ENCODE data around the gene LZTR1. TPM values are rescaled to one million over a fixed set of nuclear protein-coding genes. Genes with fewer than 3 reads are reported as not detected.
A peak's percentile ranks its signal among the peaks of the same experiment; 100 is the strongest.

Gene LZTR1
- total RNA-seq, 4 donors from 2014 or later, result 40.2 to 90.5 (median 59.3) TPM

DNA sequence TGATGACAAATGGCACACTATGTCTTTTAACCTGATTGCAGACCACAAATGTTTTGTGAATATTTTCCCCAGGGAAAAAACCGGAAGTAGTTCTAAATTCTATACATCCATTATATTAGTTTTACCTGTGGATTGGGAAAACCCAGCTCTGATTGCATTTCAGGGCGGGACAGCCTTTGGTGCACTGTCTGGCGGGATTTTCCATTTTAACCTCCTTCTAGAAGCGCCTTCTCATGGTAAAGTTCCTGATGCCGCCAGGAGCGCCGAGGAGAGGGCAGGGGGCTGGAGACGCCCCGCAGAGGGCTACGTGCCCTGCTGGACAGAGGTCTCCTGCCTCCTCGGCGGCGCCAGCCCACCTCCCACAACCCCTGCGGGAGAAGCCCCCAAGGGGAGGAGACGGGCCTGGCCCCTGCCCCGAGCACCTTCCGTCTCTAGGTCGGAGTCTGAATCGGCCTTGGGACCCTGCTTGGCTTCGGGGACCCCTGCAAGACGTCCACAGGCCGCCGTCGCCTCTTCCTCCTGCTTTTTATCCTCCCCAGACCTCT, 31.6 kb downstream of the LZTR1 start:
- intact Hi-C loops (cut with DNase I; ENCODE audit: low total_unique reads) (no loop called here), in situ Hi-C loops (cut with MboI; ENCODE audit: low pct_ligation_motif_present in 1 of 4, low pct_unique_long_range_greater_than_20kb in 1 of 4, low sequenced_read_pairs in 3 of 4) (no loop called here)
- Histone ChIP-seq H3K4me1 (peaks cover 14 to 27% (median 20%) of the 10 kb centered on the region in 4 donors), H3K9me3 (no peaks in the 10 kb centered on the region), H3K36me3 (no peaks in the 10 kb centered on the region), H3K4me3 (peak overlapping the region; percentile 20 to 47 (median 33)), H3K27ac (peak overlapping the region; percentile 58 to 81 (median 72)), H3K27me3 (no peaks in the 10 kb centered on the region)
- 18 to 33% methylated on average over 4 to 22 of the region's 24 CpGs for WGBS, 2 donors (ENCODE audit: low coverage in 1 of 2)
- DNase-seq, result no peak
- TF ChIP-seq POLR2A (IDR thresholded peaks at IDR 0.05) (no peak), POLR2AphosphoS5 (IDR thresholded peaks at IDR 0.05) (no peak), EP300 (IDR thresholded peaks at IDR 0.05; ENCODE audit: low read depth) (no peak)
- TF ChIP-seq, protein P1, sequence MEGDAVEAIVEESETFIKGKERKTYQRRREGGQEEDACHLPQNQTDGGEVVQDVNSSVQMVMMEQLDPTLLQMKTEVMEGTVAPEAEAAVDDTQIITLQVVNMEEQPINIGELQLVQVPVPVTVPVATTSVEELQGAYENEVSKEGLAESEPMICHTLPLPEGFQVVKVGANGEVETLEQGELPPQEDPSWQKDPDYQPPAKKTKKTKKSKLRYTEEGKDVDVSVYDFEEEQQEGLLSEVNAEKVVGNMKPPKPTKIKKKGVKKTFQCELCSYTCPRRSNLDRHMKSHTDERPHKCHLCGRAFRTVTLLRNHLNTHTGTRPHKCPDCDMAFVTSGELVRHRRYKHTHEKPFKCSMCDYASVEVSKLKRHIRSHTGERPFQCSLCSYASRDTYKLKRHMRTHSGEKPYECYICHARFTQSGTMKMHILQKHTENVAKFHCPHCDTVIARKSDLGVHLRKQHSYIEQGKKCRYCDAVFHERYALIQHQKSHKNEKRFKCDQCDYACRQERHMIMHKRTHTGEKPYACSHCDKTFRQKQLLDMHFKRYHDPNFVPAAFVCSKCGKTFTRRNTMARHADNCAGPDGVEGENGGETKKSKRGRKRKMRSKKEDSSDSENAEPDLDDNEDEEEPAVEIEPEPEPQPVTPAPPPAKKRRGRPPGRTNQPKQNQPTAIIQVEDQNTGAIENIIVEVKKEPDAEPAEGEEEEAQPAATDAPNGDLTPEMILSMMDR (IDR thresholded peaks at IDR 0.05), result no peak

DNA sequence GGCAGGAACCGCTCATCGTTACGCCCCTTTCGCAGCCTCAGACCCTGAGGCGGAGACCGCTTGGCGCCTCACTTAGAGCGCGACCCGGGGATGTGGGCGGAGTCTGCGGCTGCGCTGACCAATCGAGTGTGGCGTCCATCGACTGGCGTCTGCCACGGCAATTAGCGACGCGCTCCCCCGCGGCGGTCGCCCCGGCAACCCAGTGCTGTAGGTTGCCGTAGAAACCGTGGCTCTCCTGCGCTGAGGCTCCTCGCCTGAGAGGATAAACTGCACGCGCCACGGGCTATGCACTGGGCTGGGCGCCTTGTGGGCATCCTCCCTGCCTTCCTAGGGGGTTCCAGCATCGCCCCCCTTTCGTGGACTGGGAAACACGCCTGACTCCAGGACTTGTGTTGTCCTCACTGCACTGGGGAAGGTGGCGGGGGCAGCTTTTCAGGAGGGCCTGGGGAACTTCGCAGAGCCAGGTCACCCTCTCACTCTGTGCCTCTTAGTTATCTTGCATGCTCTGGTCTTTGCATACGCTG, 32.2 kb downstream of the LZTR1 start:
- Histone ChIP-seq H3K4me3 (peak overlapping the region; percentile 20 to 47 (median 33)), H3K36me3 (no peaks in the 10 kb centered on the region), H3K27ac (peak overlapping the region; percentile 58 to 81 (median 72)), H3K4me1 (peaks cover 14 to 27% (median 20%) of the 10 kb centered on the region in 4 donors), H3K9me3 (no peaks in the 10 kb centered on the region), H3K27me3 (no peaks in the 10 kb centered on the region)
- TF ChIP-seq POLR2A (IDR thresholded peaks at IDR 0.05), result no peak
- TF ChIP-seq POLR2AphosphoS5 (IDR thresholded peaks at IDR 0.05), result no peak
- TF ChIP-seq, protein P1 (IDR thresholded peaks at IDR 0.05), result no peak
- TF ChIP-seq EP300 (IDR thresholded peaks at IDR 0.05; ENCODE audit: low read depth), result no peak
- WGBS, 2 donors (ENCODE audit: low coverage in 1 of 2), result 4 to 5% methylated on average over 3 to 19 of the region's 40 CpGs
- in situ Hi-C loops (cut with MboI; ENCODE audit: low pct_ligation_motif_present in 1 of 4, low pct_unique_long_range_greater_than_20kb in 1 of 4, low sequenced_read_pairs in 3 of 4), result no loop called here
- peak; percentile 89 for DNase-seq
- intact Hi-C loops (cut with DNase I; ENCODE audit: low total_unique reads), result no loop called here

DNA sequence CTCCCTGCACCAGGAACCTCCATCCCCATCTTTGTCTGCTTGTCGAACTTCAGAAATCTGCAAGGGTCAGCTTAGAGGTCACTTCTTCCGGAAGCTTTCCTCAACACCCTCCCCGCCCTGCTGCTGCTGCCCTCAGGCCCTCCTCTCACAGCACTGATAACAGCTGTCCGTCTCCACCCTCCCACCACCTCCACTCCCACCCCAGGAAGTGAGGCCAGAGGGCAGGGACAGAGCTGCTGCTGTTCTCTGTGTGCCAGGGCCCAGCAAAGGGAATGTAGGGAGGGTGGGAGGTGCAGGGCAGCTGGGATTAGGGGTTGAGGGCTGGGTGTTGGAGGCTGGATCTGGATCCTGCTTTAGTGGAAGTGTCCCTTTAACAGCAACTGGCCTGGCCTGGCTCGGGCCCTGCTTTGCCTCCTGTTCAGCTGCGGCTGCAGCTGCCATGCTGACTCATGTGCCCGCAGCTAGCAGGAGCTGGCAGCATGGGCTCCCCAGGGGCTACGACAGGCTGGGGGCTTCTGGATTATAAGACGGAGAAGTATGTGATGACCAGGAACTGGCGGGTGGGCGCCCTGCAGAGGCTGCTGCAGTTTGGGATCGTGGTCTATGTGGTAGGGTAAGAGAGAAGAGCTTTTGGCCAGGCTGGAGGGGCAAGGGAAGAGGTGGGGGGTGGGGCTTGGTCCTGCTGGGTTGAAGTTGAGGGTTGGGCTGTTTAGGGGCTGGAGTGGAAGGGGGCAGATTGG, 32.8 kb downstream of the LZTR1 start, which contains the start of gene P2RX6:
TSS of gene P2RX6 (plus strand) at position 440 of the 740 bp plus-strand sequence. CDS start at position 450, 10 bp downstream.
- H3K27ac ChIP-seq, result peak within 1 kb of the TSS; percentile 58 to 81 (median 72)
- in situ Hi-C loops (cut with MboI; ENCODE audit: low pct_ligation_motif_present in 1 of 4, low pct_unique_long_range_greater_than_20kb in 1 of 4, low sequenced_read_pairs in 3 of 4), result no loop called here
- intact Hi-C loops (cut with DNase I; ENCODE audit: low total_unique reads), result no loop called here
- H3K27me3 ChIP-seq, result no peaks in the 10 kb centered on the region
- H3K9me3 ChIP-seq, result no peaks in the 10 kb centered on the region
- H3K4me3 ChIP-seq, result peak within 1 kb of the TSS; percentile 20 to 47 (median 33)
- DNase-seq, result peak; percentile 52
- TF ChIP-seq EP300 (IDR thresholded peaks at IDR 0.05; ENCODE audit: low read depth), result no peak
- TF ChIP-seq, protein P1 (IDR thresholded peaks at IDR 0.05), result no peak
- TF ChIP-seq POLR2AphosphoS5 (IDR thresholded peaks at IDR 0.05), result peak in 2 of 3 donors; percentile 27 to 39
- TF ChIP-seq POLR2A (IDR thresholded peaks at IDR 0.05), result peak; percentile 34
- H3K36me3 ChIP-seq, result no peaks in the 10 kb centered on the region
- WGBS, 2 donors (ENCODE audit: low coverage in 1 of 2), result 14 to 39% methylated on average over 3 to 12 of the region's 12 CpGs
- peaks cover 14 to 27% (median 20%) of the 10 kb centered on the region in 4 donors for H3K4me1 ChIP-seq

DNA sequence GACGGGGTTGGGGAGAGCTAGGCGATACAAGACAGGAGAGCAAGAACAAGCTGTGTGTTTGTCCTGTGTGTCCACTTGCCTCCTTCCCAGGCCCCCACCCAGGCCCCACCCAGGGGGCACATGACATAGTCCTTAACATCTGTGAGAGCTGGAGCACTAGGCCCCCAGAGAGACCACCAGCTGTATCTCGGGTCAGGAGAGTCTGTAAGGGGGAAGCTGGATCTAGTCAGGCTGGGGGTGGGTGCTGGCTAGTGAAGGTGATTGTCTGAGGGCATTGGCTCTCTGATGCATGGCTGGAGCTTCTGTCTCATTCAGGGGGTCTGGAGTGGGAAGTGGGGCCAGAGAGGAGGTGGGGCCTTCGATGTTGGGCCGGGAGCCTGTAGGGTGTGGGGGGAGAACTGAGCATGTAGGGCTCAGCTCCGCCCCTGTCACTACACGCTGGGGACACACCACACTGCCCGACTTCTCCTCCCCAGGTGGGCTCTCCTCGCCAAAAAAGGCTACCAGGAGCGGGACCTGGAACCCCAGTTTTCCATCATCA, 33.4 kb downstream of the LZTR1 start:
- Histone ChIP-seq H3K4me1 (peaks cover 14 to 27% (median 20%) of the 10 kb centered on the region in 4 donors), H3K27me3 (no peaks in the 10 kb centered on the region), H3K4me3 (no peak overlapping the region), H3K27ac (peak overlapping the region in 3 of 4 donors; percentile 58 to 75 (median 69)), H3K9me3 (no peaks in the 10 kb centered on the region), H3K36me3 (no peaks in the 10 kb centered on the region)
- in situ Hi-C loops (cut with MboI; ENCODE audit: low pct_ligation_motif_present in 1 of 4, low pct_unique_long_range_greater_than_20kb in 1 of 4, low sequenced_read_pairs in 3 of 4), result no loop called here
- 70% methylated on average over 10 of the region's 10 CpGs; no CpG with 5 or more reads in 1 of the 2 donors for WGBS, 2 donors (ENCODE audit: low coverage in 1 of 2)
- intact Hi-C loops (cut with DNase I; ENCODE audit: low total_unique reads), result no loop called here
- TF ChIP-seq EP300 (IDR thresholded peaks at IDR 0.05; ENCODE audit: low read depth), result no peak
- TF ChIP-seq POLR2AphosphoS5 (IDR thresholded peaks at IDR 0.05), result no peak
- TF ChIP-seq POLR2A (IDR thresholded peaks at IDR 0.05), result no peak
- TF ChIP-seq, protein P1 (IDR thresholded peaks at IDR 0.05), result no peak
- no peak for DNase-seq

Measured in transverse colon (tissue), 4 donors.